ENCODE results near the gene PET117.
"Not testable (repeated sequence)": the region's sequence is repeated elsewhere in the genome, so short reads cannot be mapped to it uniquely, and the experiment has no call there.

Gene PET117

GRCh38 chr20:18165553-18165952 is 27.9 kb downstream of the PET117 start:
- DNase-seq = no peak

- DNase-seq = no peak
Measured at GRCh38 chr20:18166241-18166881, 28.7 kb downstream of the PET117 start.

GRCh38 chr20:18166950-18167349 is 29.3 kb downstream of the PET117 start:
- no peak for DNase-seq

GRCh38 chr20:18172379-18172778 is 34.7 kb downstream of the PET117 start:
- no peak for DNase-seq

GRCh38 chr20:18174906-18175683 is 37.4 kb downstream of the PET117 start:
- no peak for DNase-seq

- DNase-seq = no peak
Measured at GRCh38 chr20:18176318-18176785, 38.7 kb downstream of the PET117 start.

- not testable (repeated sequence) for DNase-seq
Measured at GRCh38 chr20:18180366-18180765, 42.7 kb downstream of the PET117 start.

GRCh38 chr20:18180815-18181214 is 43.2 kb downstream of the PET117 start:
- no peak for DNase-seq

- DNase-seq = no peak
Measured at GRCh38 chr20:18187020-18187419, 49.4 kb downstream of the PET117 start.

- no peak for DNase-seq
Measured at GRCh38 chr20:18188434-18188833, 50.8 kb downstream of the PET117 start.

GRCh38 chr20:18190338-18191233 is 52.9 kb downstream of the PET117 start:
- no peak for DNase-seq

- no peak for DNase-seq
Measured at GRCh38 chr20:18191306-18191705, 53.6 kb downstream of the PET117 start.

Measured in NCI-H748 treated with DMSO at 0.1 percent for 48 hours (cell line).